ENCODE data around the gene PGAM2.

PGAM2 gene

DNA sequence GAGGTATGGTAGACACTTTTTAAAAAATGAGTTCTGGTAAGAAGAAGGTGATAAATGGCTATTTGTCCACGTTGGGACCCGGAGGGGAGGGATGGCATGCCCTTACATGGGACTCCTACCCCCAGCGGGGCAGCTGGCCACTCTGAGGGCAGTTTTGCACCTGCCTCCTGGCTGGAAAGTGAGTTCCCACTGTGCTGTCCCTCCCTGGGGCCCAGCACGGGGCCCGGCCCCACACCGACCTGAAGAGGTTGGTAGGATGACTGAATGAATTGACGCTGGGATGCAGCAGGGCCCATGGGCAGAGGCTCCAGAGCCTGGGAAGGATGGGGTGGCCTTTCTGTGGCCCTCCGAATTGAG lies 38.2 kb upstream of the PGAM2 start:
- DNase-seq: no peak

DNA sequence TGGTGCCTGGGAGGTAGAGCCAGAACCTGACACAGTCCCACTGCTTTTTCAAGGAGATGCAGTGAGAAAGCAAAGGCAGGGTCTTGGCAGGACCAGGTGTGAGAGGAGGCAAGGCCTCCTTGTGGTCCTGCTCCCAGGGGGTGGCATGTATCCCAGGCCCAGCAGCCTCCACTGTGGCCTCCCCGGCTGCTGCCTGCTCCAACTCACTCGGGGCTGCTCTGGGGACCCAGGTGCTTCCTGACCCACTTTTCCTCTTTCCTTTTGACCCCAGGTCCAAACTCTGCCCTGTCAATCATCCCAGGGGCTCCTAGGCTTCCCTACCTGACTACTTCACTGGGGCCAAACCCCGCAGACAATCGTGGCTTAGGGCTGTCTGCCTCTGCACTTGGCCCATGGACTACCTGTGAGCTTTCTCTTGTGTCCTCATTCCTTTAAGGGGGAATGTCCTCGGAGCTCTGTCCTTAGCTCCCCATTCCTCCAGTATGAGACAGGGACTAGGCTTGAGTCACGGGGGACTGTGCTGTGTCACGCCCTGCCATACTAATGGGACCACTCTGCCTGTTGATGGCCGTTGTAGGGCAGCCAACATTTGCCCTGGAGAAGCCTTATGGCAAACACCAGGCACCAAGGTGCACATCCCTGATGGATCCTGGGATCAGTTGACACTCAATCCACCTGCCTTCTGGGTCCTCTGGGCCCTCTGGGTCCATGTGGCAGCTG lies 37.6 kb upstream of the PGAM2 start:
- no peak for DNase-seq

DNA sequence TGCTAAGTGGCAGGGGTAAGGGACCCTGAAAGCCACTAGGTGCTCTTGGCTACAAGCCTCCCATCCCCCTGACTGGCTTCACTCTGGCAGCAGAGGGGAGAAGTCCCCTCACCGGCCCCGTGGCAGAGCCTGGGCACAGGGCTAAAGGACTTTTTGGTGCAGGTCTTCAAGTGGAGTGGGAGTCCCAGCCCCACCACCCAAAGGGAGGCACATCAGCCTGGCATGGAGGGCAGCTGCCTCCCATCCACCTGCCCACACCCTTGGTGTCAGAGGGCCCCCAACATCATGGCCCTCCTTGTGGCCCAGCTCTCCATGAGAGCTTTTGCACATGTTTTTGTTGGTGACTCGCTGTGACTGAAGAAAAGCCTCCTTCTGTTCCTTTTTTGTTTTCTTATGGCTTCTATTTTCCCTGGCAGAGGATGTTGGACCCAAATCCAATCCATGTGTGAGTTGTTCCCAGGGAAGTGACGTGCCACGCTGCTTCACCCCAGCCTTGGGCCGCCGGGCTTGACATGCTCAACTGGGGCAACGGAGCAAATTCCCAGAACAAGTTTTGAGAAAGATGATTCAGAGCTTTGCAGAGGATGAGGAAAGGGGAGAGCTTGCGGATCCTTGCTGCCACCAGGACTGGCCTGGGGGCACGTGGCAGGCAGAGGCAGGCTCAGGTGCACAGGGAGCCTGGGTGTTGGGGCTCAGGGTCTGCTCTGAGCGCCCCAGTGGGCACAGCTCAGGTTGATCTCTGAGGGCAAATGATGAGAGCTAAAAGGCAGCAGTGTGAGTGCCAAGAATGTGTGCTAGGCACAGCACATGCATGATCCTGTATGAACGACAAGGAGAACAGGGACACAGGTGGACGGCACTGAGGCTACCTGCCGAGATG lies 36.8 kb upstream of the PGAM2 start:
- no peak for DNase-seq

DNA sequence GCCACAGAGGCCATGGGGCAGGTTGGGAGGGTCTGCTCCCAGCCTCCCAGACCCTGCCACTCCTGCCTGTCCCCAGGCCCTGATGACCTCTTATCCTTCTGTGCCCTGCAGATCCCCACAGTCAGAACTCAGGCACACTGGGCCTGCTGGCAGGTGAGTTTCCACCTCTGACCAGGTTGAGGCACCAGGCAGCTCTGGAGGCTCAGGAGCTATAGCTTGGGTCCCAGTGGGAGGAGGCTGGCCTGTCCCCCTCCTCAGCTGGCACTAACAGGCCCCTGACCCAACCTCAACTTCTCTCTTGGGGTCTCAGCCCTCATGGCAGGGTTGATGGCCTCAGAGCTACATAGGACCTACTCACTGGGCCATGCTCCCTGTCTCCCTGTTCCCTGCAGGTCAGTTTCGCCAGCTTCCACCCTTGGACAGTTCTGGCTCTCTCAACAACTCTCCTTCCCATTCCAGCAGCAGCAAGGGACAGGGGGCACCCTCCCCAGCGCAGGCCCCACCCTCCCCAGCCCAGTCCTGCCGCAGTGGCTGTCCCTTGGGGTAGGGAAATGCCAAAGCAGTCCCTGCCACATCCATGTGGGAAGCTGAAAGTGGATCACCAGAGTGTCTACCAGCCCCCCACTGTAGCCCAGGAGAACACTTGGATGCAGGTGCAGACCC lies 36.1 kb upstream of the PGAM2 start:
- no peak for DNase-seq

DNA sequence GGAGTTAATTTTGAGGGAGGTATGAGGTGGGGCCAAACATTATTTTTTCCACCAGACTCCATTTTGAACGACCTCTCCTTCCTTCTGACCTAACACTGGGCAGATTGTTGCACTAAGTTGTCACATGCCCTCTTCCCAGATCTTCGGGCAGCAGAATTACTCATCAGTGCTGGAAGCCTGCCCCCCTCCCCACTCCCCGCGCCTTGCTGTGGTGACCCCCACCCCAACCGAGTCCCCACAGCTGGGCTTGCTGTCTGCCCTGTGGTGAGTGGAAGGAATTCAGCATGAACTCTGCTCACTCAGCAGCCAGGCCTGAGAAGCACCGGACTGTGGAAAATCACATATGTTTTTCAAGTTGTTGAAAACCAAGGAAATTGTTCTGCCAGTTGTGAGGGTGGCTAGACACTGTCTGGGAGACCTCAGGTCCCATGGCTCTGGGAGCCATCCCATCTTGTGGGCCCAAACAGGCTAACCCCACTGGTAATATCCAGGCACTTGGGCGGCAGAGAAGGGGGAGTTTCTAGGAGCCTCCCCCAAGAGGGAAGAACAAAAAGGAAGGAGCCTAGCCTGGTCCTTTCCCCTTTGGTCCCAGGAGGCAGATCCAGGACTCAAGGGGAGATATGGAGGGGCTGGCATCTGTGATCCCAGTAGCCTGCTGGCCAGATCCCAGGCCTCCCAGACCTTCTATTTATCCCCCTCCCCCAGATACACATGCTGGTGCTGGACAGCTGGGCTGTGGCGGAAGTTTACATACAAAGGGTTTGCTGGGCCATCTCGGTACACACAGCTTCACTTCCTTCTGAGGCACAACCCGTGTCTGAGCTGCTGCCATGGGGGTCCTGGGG lies 35.3 kb upstream of the PGAM2 start:
- no peak for DNase-seq

DNA sequence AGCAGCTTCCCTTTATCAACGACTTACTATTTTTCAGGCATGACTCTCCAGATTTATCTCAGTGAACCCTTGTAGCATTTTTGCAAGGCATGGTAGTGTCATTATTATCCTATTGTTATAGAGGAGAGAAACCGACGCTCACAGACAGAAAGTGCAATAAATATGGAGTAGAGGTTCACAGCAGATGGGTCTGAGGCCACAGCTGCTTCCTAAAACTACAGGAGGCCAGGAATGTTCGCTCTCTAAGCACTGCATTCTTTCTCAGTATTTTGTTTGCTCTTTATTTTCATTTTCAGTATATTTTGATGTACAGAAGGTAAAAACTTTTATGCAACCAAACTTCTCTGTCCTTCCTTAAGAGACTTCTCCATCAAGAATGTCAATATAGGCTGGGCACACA lies 34.3 kb upstream of the PGAM2 start:
- DNase-seq: no peak

DNA sequence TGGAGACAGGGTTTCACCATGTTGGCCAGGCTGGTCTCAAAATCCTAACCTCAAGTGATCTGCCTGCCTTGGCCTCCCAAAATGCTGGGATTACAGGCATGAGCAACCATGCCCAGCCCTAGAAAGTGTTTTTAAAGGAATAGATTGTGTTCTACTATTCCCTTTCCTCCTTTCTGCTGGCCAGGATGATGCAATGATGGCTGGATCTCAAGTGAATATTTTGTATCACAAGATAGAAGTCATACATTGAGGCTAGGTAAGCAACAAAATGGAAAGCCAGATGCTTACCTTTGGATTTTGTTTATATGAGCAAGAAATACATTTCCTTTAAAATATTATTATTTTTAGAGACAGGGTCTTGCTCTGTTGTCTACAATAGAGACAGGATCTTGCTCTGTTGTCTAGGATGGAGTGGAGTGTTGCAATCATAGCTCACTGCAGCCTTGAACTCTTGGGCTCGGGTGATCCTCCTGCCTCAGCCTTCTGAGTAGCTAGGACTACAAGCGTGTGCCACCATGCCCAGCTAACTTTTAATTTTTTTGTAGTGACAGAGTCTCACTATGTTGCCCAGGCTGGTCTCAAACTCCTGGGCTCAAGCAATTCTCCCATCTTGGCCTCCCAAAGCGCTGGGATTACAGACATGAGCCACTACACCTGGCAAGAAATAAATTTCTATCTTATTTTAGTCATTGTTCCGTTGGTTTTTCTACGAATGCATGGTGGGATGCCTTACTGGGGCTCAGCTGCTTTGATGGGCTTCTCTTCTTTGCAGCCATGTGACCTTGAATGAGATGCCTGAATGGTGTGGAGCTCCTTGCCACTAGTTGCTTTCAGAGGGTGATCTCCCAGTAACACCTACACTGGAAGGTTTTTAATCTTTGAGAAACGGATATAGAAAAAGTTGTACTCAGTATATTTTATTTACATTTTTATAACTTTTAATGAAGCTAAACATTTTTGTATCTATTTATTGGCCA lies 33.0 kb upstream of the PGAM2 start:
- no peak for DNase-seq

DNA sequence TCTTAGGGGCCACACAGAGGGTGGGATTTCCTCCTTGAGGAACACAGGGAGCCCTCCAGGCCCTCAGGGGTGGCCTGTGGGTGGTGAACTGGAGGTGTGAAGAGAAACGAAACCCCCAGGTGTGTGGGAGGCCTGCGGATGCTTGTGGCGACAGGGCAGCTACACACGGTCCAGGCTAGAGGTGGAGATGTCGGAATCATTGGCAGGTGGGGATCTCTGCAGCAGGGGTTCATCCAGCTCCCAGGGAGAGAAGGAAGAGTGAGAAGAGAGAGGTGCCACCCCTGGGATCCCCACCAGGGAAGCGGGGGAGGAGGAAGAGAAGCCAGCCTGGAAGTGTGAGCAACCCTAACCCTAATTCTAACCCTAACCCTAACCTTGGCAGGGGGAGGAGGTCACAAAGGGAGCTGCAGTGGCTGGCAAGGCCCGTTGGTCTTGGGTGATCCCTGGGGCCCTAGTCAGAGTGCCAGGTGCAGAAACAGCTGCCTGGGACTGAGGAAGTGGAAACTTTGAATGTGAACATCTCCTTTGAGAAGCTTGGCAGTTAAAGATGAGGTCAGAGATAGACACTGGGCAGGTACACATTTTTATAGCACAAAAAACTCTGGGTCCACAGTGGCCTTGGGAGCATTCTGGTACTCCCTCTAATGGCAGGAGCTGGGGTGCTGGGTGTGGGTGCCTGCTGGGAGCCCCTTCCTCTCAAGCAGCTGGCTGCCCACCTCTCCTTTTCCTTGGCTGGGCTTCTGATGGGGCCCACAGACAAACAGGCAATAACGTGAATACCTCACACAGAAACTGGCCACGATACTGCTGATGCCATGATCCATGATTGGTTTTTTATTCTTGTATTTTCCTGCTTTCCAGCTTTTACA lies 31.9 kb upstream of the PGAM2 start:
- DNase-seq: no peak

DNA sequence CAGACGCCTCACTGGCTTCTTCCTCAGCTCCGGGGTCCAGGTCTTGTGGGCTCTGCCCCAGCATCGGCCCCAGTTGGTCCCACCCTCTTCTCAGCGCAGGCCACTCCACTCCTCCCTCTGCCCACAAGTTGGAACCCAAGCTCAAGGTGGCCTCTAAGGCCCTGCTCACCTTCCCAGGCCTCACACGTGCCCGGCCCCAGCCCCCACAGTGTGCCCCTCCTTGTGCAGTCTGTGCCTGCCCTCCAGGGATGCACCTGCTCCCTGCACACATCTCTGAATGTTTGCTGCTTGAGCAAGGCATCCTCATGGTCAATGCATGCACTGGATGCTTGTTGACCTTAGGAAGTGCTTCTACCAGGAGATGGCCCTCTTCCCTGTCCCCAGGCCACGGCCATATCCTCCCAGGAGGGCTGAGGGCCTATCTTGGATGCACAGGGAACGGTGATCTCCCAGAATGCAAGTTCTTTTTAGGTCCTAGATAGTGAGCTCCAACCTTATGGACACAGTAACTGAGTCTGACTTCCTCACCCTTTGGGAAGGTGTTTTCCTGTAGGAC lies 31.0 kb upstream of the PGAM2 start:
- DNase-seq: no peak

DNA sequence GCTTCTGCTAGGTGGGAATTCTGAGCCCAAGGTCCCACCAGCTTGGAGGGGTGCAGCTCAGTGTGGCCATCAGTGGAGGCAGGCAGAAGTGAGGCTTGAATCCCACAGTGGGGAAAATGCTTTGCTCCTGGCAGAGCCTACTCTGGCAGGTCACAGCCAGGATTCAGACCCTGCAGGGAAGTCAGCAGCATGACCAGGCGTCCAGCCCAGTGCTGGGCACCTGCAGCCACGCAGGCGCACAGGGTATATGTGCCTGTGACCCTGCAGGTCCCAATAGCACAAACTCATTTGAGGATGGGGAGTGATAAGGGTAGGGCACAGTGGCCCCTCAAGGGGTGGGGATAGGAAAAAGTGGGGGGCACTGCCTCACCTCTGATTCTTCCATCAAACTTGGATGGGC lies 30.4 kb upstream of the PGAM2 start:
- DNase-seq: no peak

DNA sequence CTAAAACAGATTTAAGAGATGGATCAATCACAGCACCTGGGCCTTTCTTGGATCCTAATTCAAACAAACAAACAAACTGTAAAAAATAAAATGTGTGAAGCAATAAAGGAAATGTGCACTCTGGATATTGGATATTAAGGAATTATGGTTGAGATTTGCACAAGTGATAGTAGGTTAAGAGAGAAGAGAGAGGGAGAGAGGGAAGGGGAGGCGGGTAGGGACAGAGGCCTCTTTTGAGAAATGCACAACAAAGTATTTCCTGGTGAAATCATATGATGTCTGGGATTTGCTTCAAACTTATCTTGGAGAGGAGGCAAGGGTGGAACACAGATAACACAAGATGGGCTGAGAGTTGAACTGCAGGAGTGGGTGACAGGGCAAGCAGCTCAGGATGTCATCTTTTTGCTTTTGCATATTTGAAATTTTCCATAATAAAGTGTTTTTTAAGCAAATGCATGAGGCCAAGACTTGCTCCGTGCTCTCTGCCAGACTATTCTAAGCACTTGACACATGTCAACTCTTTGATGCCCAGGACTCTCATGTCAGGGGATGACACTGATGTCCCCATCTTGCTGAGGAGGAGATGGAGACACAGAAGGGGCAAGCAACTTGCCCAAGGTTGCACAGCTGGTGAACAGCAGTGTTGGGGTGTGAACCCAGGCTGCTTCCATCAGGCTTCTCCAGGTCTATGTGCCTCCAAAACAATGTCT lies 29.7 kb upstream of the PGAM2 start:
- no peak for DNase-seq

DNA sequence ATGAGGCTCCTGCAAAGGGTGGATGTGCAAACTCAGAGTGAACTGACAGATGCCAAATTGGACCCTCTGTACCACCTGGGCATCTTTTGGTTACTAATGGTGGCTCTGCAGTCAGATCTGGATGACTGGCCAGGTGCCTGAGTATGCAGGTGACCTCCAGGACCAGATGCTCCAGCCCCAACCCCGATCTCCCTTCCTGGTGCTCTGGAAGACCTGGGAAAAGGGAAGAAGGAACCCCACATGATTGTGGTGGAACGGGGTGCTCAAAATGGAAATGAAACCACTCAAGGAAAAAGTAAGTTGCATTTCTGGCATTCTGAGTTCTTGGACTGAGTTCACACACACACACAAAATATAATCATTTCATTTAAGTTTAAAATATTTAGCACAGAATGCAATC lies 29.0 kb upstream of the PGAM2 start:
- no peak for DNase-seq

DNA sequence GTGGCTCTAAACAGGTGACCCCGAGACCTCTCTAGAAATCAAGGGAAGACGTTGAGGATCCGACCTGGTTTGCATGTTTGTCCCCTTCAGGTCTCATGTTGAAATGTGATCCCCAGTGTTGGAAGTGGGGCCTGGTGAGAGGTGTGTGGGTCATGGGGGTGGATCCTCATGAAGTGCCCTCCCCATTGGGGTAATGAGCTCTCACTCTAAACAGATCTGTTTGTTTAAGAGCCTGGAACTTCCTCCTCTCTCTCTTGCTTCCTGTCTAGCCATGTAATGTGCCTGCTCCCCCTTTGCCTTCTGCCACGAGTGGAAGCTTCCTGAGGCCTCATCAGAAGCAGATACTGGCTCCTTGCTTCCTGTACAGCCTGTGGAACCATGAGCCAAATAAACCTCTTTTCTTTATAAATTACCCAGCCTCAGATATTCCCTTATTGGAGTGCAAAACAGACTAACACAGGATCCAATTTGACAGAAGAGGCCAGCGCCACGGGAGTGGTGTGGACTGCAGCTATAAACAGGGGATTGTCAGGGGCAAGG lies 27.8 kb upstream of the PGAM2 start:
- no peak for DNase-seq

DNA sequence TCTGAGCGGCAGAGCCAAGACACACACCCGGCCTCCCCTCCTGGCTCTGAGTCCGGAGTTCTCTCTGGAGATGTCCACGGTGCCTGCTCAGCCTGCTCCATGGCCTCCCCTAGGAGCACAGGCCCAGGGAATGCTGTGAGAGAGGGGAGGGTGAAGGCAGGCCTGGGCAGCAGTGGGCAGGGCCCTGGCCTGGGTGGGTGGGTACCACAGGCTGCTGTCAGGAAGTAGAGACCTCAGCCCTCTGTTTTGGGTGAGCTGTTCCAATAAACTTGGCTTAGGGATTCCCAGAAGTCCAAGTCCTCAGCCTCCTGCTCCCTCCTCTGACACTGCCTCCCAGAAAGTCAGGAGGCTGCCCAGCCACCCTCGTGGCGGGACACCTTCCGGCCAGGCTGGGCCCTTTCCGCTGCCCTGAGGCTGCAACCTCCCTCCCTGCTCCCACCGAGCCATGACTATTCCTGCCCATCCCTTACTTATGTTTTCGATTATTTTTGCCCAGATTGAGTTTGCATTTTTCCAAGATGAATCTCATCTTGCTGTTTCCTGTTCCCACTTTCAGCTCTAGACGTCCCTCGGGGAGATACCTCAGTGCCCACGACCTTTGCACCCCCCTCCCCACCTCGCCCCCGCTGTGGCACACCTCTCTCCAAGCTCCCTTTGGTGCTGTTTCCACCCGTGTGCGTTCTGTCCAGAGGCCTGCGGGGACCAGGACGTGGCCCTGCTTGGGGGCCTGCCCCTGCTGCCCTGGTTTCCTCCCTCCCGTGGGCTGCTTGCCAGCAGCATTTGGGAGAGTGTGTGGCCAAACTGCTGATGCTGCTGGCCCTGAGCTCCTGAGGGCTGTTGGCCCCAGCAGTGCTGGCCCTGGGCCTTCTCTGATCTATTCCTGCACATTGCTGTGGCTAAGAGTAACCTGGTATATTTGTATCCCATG lies 22.8 kb upstream of the PGAM2 start:
- no peak for DNase-seq

DNA sequence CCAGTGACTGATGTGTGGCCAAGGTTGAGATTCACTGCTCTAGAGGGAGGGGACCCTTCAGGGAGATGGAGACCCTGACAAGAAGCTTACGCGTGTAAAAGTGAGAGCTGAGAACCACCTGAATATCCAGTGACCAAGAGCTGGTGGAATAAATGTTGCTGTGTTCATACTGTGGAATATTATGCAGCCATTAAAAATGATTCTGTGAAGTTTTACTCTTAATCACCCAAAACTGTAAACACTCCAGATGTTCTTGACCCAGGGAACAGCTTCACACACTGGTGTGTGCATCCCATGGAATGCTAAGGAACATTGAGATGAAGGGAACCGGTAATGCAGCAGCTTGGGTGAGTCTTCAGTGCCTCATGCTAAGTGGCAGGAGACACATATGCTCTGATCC lies 21.3 kb upstream of the PGAM2 start:
- no peak for DNase-seq

DNA sequence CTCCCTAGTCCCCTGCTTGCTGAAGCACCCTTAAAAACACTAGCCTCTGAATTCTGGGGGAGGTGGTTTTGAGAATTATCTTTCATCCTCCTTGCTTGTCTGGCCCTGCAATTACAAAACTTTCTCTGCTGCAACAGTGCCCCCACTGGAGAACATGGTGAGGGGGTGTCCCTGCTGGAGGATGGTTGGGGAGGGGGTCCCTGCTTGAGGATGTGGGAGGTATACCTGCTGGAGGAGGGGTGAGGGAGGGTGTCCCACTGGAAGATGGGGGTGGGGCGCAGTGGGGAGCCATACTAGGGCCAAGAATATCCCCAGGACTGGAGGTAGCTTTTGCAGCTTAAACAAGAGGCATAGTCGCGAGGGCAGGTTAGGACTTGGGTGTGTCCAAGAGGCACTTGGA lies 20.2 kb upstream of the PGAM2 start:
- DNase-seq: no peak

DNA sequence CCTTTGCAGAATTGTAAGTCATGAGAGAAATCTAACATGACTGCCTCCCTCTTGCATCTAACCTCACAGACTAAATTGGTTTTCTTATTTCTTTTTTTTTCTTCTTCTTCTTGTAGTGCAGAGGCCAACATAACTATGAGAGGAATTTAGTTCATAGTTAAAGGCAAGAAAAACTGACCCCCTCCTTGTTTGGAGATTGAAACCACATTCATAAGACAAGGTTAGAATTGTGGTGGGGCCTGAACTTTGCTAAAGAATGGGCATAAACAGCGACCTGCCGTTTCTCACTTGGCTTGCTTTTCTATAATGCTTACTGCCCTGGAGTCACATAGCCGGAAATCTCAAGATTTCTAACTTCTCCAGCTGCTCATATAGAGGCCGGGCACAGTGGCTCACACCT lies 19.3 kb upstream of the PGAM2 start:
- no peak for DNase-seq

DNA sequence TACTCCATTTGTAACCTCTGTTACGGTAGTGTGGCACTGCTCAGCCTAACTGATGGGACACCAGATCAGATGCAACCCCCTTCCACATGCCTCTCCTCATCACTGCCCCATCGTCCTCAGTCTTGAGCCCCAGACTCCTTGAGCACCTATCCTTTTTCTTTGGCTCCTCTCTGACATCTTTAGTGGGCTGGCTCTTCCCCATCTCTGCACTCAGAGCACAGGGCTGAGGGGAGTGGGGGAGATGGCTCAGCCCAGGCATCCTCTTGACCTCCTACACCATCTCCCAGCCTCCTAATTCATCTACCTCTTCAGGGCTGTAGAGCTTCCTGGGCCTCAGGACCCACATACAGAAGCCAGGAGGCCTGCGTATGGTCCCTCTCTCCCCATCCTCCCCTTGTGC lies 18.4 kb upstream of the PGAM2 start:
- no peak for DNase-seq
